GM19238 (cell line): ENCODE data around the gene PIK3CB.
"Not testable (repeated sequence)": the region's sequence is repeated elsewhere in the genome, so short reads cannot be mapped to it uniquely, and the experiment has no call there.

Experiments
- DNase-seq: peaks from one replicate; pipeline ENCODE4 v3.0.0; 2011; ENCODE audit warnings: low spot score; ENCODE audit not compliant: insufficient read length

The PIK3CB gene

DNA sequence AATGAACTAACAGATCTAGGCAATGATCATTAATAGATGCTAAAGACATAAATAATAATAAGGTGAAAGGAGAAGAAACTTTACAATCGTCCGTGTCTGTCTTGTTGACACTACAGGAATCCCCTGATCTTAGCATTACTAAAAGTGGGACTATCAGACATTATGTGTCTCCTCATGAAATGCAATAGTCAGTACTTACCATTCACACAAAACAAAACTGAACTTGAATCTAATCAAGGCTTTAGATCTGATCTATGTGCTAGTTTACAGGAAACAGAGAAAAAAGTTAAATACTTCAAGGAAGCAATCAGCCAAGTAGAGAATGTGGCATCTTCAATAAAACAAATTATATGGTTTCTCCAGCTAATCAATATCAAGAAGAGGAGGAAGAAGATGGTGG lies 73.7 kb downstream of the PIK3CB start:
- DNase-seq, result no peak

GRCh38 chr3:138748190-138748589 lies 86.5 kb downstream of the PIK3CB start:
- DNase-seq, result no peak

DNA sequence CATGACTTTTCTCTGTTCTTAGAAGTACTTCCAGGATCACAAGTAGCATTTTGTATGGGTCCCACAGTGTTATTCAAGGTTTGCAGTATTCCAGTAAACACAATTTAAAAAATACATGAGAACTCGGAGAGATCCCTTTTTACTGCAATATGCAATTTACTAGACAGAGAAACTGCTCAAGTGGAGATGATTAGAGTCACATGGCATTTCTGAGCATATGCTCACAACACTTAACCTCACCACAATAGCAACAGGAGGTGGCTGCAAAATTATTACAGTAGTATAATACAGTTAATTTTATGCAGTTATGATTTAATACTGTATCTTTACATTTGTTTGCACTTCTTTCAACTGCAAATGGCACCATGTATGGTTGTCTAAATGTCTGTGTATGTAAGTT lies 87.5 kb downstream of the PIK3CB start:
- DNase-seq, result no peak

DNA sequence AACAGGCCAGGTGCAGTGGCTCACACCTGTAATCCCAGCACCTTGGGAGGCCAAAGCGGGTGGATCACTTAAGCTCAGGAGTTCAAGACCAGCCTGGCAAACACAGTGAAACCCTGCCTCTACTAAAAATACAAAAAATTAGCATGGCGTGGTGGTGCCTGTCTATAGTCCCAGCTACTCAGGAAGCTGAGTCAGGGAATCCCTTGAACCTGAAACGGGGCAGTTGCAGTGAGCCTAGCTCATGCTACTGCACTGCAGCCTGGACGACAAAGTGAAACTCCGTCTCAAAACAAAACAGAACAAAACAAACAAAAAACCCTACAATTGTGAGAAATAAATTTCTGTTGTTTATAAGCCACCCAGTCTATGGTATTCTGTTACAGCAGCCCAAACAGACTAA lies 94.7 kb downstream of the PIK3CB start:
- no peak for DNase-seq

DNA sequence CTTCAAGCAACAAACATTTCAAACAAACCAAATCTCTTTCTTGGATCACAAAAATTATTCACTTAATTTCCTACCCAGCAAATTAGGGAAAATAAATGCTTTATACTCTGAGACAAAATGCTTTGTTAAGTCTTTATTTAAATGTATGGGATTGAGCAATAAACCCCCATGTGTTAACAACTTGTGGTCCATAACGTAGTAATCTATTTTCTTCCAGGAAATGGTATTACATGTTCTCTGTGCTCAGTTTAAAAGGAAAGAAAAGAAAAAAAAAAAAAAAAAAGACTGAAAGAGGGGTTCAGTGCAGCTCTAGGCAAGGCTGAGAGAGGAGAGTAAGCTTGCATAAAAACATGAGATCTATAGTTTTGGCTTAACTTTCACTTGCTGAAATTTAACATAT lies 102.3 kb downstream of the PIK3CB start:
- DNase-seq, result no peak

- DNase-seq, result no peak
Measured at GRCh38 chr3:138726946-138727730, 107.6 kb downstream of the PIK3CB start.

- not testable (repeated sequence) for DNase-seq
Measured at GRCh38 chr3:138726042-138726441, 108.7 kb downstream of the PIK3CB start.

- no peak for DNase-seq
Measured at GRCh38 chr3:138725116-138725515, 109.6 kb downstream of the PIK3CB start.

DNA sequence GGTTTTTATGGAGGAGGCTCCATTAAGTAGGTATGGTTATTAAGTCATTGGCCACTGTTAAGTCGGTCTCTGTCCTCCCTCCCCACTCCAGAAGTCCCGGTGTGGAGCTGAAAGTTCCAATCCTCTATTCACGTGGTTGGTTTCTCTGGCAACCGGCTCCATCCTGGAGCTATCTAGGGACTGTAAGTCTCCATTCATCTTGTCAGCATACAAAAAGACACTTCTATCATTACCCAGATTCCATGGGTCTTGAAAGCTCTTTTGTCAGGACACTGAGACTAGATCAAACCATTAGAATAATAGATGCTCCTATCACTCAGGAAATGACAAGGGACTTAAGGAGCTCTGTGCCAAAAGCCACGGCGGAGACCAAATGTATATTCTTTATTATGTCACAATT lies 110.3 kb downstream of the PIK3CB start:
- no peak for DNase-seq

DNA sequence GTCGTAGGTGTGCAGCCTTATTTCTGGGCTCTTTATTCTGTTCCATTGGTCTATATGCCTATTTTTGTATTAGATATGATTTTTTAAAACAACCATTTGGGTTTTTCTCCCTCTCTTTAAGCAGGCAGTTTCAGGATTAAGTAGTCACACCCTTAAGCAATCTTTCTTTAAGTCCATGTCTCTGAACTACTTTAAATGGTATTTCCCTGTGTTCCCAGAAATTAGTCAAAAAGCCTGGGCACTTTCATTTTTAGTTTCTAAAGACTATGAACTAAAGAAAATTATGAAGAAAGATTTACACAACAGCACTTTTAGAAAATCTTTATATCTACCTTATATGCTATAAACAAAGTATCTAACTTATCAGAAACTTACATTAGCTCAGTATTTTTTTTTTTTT lies 115.9 kb downstream of the PIK3CB start:
- DNase-seq, result no peak

GRCh38 chr3:138717348-138717747 lies 117.4 kb downstream of the PIK3CB start:
- DNase-seq, result no peak

DNA sequence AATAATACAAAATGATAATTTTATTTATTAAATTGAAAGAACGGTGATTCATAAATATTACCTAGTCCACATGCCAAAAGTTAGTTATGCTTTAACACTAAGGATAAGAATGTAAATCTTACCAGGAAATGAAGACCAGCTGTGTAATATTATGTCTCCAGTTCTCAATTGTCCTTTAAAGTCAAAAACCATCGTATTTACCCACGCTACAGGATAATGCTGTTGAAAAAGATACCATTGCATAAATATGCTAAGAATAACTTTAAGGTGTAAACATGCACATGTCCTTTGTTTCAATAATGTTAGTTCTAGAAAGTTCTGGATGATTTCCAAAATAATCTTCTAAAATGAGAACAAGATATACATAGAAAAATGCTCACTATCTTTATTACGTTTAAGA lies 122.6 kb downstream of the PIK3CB start:
- DNase-seq, result no peak

GRCh38 chr3:138705675-138706074 lies 129.1 kb downstream of the PIK3CB start:
- DNase-seq, result no peak

DNA sequence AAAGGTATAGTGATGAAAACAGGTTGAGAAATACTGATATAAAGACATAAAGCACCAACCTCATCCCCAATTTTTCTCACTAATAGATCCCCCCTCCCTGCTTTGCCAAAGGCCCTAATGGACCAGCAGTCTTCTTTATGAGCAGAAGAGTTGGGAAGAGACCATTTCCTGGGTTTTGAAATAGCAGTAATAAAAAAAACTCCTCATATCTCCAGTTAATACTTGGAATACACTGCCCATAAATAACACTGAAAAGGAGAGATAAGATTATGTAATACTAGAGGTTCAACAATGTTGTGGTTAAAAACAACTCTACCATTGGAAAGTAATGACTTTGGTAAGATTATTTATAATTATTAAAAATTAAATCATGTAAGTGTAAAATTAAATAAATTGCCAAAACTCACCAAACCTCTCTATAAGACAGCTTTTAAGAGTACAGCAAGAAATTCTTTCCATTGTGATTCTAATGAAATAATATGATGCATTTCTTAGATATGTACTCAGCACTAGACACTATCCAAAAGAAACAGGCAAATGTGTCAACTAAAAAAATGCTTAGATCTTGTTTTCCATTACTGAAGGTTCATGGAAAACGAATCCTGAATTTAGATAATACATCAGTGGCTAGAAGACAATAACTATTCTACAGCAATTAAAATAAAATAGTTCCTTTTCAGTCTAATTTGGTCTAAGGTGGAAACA lies 137.9 kb downstream of the PIK3CB start:
- DNase-seq, result no peak

GRCh38 chr3:138694287-138695007 lies 140.3 kb downstream of the PIK3CB start:
- no peak for DNase-seq

DNA sequence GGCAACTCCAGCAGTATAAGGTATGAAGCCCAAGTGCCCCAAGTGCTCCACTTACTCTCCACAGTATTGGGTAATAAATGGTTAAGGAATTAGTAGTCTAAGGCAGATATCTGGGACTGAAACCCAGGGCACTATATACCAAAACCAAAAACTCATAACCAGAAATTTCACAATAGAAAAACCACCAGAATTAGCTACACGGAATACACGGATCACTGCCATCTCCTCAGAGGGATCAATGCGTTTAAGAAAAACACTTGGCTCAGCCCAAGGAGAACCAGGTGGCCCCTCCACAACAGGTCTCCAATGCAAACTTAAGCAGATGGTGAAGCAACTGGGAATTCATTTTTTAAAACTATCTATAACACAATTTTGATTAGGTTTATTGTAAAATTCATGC lies 142.6 kb downstream of the PIK3CB start:
- no peak for DNase-seq

DNA sequence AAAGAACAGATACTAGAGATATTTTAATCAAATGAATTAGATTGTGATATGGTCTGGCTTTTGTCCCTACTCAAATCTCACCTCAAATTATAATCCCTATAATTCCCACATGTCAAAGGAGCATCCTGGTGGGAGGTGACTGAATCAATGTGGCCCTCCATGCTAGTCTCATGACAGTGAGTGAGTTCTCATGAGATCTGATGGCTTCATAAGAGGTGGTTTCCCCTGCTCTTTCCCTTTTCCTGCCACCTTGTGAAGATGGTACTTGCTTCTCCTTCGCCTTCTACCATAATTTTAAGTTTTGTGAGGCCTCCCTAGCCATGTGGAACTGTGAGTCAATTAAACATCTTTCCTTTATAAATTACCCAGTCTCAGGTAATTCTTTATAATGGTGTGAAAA lies 143.4 kb downstream of the PIK3CB start:
- DNase-seq, result no peak

GRCh38 chr3:138690036-138690435 lies 144.7 kb downstream of the PIK3CB start:
- no peak for DNase-seq

DNA sequence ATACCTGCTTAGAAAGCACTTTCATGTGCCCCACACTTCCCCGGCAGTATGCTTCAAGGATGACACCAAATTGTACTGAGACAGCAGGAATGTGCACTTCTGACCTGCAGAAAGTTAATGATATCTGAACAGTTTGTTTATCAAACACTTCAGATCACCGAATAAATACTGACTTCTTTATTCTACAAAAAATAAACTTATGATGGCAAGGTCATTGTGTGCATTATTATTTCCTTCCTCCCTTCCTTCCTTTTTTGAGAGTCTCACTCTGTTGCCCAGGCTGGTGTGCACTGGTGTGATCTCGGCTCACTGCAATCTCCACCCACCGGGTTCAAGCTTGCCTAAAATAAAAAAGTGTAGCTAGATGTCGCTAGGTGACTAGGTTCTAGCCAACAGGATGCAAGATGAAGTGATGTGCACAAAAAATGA lies 145.8 kb downstream of the PIK3CB start:
- DNase-seq, result no peak

GRCh38 chr3:138687236-138687635 lies 147.5 kb downstream of the PIK3CB start:
- DNase-seq, result no peak

GRCh38 chr3:138686771-138687221 lies 147.9 kb downstream of the PIK3CB start:
- peak; percentile 18 for DNase-seq

- no peak for DNase-seq
Measured at GRCh38 chr3:138684396-138684795, 150.3 kb downstream of the PIK3CB start.
